PC-3 (cell line): Measurements from ENCODE around the gene ZEB2.

Experiments
- CTCF ChIP-seq: fragments of 300-600 bp; sonication (generic); conservative IDR thresholded peaks from 2 replicates; pipeline ENCODE4 v1.5.1; 2017; ENCODE audit warnings: antibody characterized with exemption, low read depth, mild to moderate bottlenecking, low read length
- EZH2phosphoT487 ChIP-seq: fragments of 300-600 bp; sonication (generic); IDR thresholded peaks from 2 replicates; pipeline ENCODE4 v1.6.1; 2018; ENCODE audit warnings: mild to moderate bottlenecking, antibody characterized with exemption, low read length, borderline replicate concordance

- TF ChIP-seq CTCF (no peak), EZH2phosphoT487 (no peak)
Observed at GRCh38 chr2:144421606-144422510, 98.1 kb downstream of the ZEB2 start.
